HCT116 (cell line): Measurements from ENCODE around the gene UBE2J2.

ENCODE experiments used
- CBX3 ChIP-seq: IDR thresholded peaks from 2 replicates; pipeline ENCODE4 v1.6.1; 2012; ENCODE audit warnings: low read depth
- EGR1 ChIP-seq: IDR thresholded peaks from 2 replicates; pipeline ENCODE4 v1.6.1; 2012; ENCODE audit warnings: low read depth
- ELF1 ChIP-seq: IDR thresholded peaks from 2 replicates; pipeline ENCODE4 v1.6.1; 2012; ENCODE audit warnings: low read depth, borderline replicate concordance
- EZH2 ChIP-seq: fragments of 200-600 bp; sonication (generic); IDR thresholded peaks from 2 replicates; pipeline ENCODE4 v1.6.1; 2017; ENCODE audit warnings: antibody characterized with exemption, mixed run types
- EZH2phosphoT487 ChIP-seq: fragments of 200-600 bp; IDR thresholded peaks from 2 replicates; pipeline ENCODE4 v1.6.1; 2018; ENCODE audit warnings: antibody characterized with exemption, borderline replicate concordance
- FOSL1 ChIP-seq: IDR thresholded peaks from 2 replicates; pipeline ENCODE4 v1.6.1; 2012; ENCODE audit warnings: low read depth
- POLR2A ChIP-seq: IDR thresholded peaks from 2 replicates; pipeline ENCODE4 v1.7.0; 2011; ENCODE audit warnings: borderline replicate concordance; ENCODE audit not compliant: insufficient read depth, insufficient read length; ENCODE audit errors: extremely low read depth
- POLR2AphosphoS5 ChIP-seq: IDR thresholded peaks from 2 replicates; pipeline ENCODE4 v1.6.1; 2011; ENCODE audit warnings: mild to moderate bottlenecking, low read depth, low read length, moderate library complexity
- REST ChIP-seq: IDR thresholded peaks from 2 replicates; pipeline ENCODE4 v1.6.1; 2012; ENCODE audit warnings: low read depth
- SIN3A ChIP-seq: IDR thresholded peaks from 2 replicates; pipeline ENCODE4 v1.6.1; 2012; ENCODE audit warnings: low read depth
- TCF7L2 ChIP-seq: IDR thresholded peaks from 2 replicates; pipeline ENCODE4 v1.7.0; 2011; ENCODE audit warnings: borderline replicate concordance, inconsistent platforms; ENCODE audit not compliant: insufficient read depth, insufficient read length; ENCODE audit errors: extremely low read depth
- ZFX ChIP-seq: fragments of 450-650 bp; IDR thresholded peaks from 2 replicates; pipeline ENCODE4 v1.6.1; 2017
- TF ChIP-seq, protein P1 (sequence below): IDR thresholded peaks from 2 replicates; pipeline ENCODE4 v1.6.1; 2012
- TF ChIP-seq, protein P2 (sequence below), 3 experiments: fragments of 200-600 bp in 1 of 3; sonication (generic) in 1 of 3; IDR thresholded peaks in 2 of 3; conservative IDR thresholded peaks in 1 of 3; 2 replicates each; pipeline ENCODE4 v1.5.1; 2012 to 2017; ENCODE audit warnings: low read depth in 2 of 3, low read length in 2 of 3, antibody characterized with exemption in 1 of 3, borderline replicate concordance in 1 of 3, control low read depth in 1 of 3, mild to moderate bottlenecking in 1 of 3, mixed read lengths in 1 of 3, mixed run types in 1 of 3, moderate library complexity in 1 of 3; ENCODE audit not compliant: insufficient read depth in 1 of 3

DNA sequence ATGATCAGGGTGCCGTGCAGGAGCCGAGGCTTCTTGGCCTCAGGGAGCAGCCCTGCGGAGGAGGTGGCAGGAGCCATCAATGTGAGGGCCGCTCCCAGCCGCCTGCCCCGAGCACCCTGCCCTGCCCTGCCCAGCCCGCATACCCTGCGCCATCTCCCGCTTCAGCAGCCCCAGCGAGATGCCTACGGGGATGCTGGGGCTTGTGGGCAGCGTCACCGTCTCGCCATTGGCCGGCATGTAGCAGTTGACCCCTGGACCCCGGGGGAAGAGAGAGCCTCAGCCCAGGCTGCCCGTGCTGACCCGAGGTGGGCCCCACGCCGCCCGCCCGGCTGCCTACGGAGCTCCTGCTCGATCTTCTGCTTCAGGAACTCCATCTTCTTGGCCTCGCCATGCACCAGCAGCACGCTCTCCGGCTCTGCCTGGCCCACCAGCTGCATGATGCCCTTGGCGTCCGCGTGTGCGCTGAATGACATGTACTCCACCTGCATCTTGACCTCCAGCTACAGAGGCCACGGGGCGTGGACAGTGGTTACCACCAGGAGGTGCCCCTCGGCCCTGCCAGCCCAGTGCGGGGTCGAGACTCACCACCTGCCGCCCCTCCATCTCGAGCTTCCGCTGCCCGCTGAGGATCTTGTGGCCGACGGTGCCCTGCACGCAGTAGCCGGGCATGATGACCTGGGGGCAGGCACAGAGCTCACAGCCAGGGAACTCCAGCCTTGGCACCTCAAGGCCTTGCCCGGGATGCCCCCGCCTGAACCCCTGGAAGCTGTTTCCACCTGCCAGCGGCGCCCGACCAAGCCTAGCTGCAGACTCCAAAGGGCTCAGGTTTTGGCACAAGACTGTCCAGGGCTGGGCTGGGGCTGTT, 39.0 kb upstream of the UBE2J2 start:
- TF ChIP-seq CBX3 = no peak
- TF ChIP-seq SIN3A = no peak
- TF ChIP-seq, protein P1, sequence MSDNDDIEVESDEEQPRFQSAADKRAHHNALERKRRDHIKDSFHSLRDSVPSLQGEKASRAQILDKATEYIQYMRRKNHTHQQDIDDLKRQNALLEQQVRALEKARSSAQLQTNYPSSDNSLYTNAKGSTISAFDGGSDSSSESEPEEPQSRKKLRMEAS = no peak
- TF ChIP-seq POLR2A = no peak
- no peak for TF ChIP-seq ELF1
- TF ChIP-seq, protein P2, sequence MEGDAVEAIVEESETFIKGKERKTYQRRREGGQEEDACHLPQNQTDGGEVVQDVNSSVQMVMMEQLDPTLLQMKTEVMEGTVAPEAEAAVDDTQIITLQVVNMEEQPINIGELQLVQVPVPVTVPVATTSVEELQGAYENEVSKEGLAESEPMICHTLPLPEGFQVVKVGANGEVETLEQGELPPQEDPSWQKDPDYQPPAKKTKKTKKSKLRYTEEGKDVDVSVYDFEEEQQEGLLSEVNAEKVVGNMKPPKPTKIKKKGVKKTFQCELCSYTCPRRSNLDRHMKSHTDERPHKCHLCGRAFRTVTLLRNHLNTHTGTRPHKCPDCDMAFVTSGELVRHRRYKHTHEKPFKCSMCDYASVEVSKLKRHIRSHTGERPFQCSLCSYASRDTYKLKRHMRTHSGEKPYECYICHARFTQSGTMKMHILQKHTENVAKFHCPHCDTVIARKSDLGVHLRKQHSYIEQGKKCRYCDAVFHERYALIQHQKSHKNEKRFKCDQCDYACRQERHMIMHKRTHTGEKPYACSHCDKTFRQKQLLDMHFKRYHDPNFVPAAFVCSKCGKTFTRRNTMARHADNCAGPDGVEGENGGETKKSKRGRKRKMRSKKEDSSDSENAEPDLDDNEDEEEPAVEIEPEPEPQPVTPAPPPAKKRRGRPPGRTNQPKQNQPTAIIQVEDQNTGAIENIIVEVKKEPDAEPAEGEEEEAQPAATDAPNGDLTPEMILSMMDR (IDR thresholded peaks at IDR 0.05 in 2 of 3, conservative IDR thresholded peaks at IDR 0.05 in 1 of 3; ENCODE audit: borderline replicate concordance in 1 of 3, insufficient read depth in 1 of 3, low read depth in 2 of 3, low read length in 2 of 3) = no peak
- no peak for TF ChIP-seq EGR1
- TF ChIP-seq REST = no peak
- TF ChIP-seq POLR2AphosphoS5 = no peak
- TF ChIP-seq EZH2phosphoT487 = no peak
- TF ChIP-seq FOSL1 = no peak
- no peak for TF ChIP-seq TCF7L2
- no peak for TF ChIP-seq ZFX
- no peak for TF ChIP-seq EZH2
